Lung (tissue), 12 donors: ENCODE results near the gene PINLYP. TPM values are rescaled to one million over a fixed set of nuclear protein-coding genes. Genes with fewer than 3 reads are reported as not detected.
A peak's percentile ranks its signal among the peaks of the same experiment; 100 is the strongest.

Experiments
- ATAC-seq: fragments of 200-7000 bp; cut with Tn5 transposase; one replicate; pipeline ENCODE4 v1.9.1; 2020; ENCODE audit warnings: moderate number of reproducible peaks; ENCODE audit not compliant: insufficient read depth, low FRiP score
- DNase-seq, 3 donors: peaks; one replicate each; pipeline ENCODE4 v3.0.0-alpha.2; 2013 to 2017
- H3K27ac ChIP-seq, 2 donors: one replicate each; pipeline ENCODE4 v1.5.1; 2013; ENCODE audit warnings: mild to moderate bottlenecking in 2 of 2, moderate library complexity in 2 of 2, control low read depth in 1 of 2, inconsistent platforms in 1 of 2, low read depth in 1 of 2, low read length in 1 of 2
- H3K27me3 ChIP-seq, 3 donors: one replicate each; pipeline ENCODE4 v1.5.1; 2013; ENCODE audit warnings: low read length in 2 of 3; ENCODE audit not compliant: control insufficient read depth in 3 of 3, insufficient read depth in 3 of 3
- H3K36me3 ChIP-seq, 4 donors: one replicate each; pipeline ENCODE4 v1.5.1; 2013; ENCODE audit warnings: low read length in 4 of 4, mild to moderate bottlenecking in 1 of 4, moderate library complexity in 1 of 4; ENCODE audit not compliant: control insufficient read depth in 4 of 4, insufficient read depth in 4 of 4
- H3K4me1 ChIP-seq, 5 donors: one replicate each; pipeline ENCODE4 v1.5.1; 2013; ENCODE audit warnings: low read length in 5 of 5, mild to moderate bottlenecking in 2 of 5, moderate library complexity in 1 of 5; ENCODE audit not compliant: control insufficient read depth in 5 of 5, insufficient read depth in 5 of 5
- H3K4me3 ChIP-seq: one replicate; pipeline ENCODE4 v1.5.1; 2013; ENCODE audit warnings: mild to moderate bottlenecking, control low read depth, moderate library complexity
- H3K9ac ChIP-seq, 2 donors: one replicate each; pipeline ENCODE4 v1.5.1; 2013; ENCODE audit warnings: low read length in 2 of 2, control low read depth in 1 of 2; ENCODE audit not compliant: insufficient read depth in 1 of 2
- H3K9me3 ChIP-seq, 4 donors: one replicate each; pipeline ENCODE4 v1.5.1; 2013; ENCODE audit warnings: low read length in 3 of 4, mild to moderate bottlenecking in 1 of 4, moderate library complexity in 1 of 4; ENCODE audit not compliant: control insufficient read depth in 4 of 4, insufficient read depth in 3 of 4
- WGBS, 2 donors: extraction: QIAGEN DNeasy Blood & Tissue Kit; methylation state at CpG; one replicate each; pipeline ENCODE4 v1.1.7; 2013; 5-methylcytosine and 5-hydroxymethylcytosine counted together
- polyA plus RNA-seq, 2 donors: library from polyadenylated mRNA; stranded (reverse); fragments of 200-250 nt; gene quantifications; one replicate each; pipeline ENCODE4 v1.2.1, GENCODE V29; 2013
- total RNA-seq, 2 donors: library from RNA; depleted of rRNA in 1 of 2; stranded (reverse); fragments of >200 nt in 1 of 2; gene quantifications; one replicate each; pipeline ENCODE4 v1.2.1, GENCODE V29; 2014 to 2021
- TF ChIP-seq, protein P1 (sequence below): IDR thresholded peaks from 2 replicates; pipeline ENCODE4 v1.5.1; 2012; ENCODE audit warnings: mild to moderate bottlenecking; ENCODE audit errors: control extremely low read depth, extremely low read depth
- donor health status: control.
- donor health status: control.
- donor health status: Bipolar disorder and iron deficiency.
- donor health status: healthy.
- donor health status: DM: yes; HTN: yes; CAD: no.

The PINLYP gene
- total and polyA plus RNA-seq, 4 donors: 6.1 to 14.2 (median 8.4) TPM

DNA sequence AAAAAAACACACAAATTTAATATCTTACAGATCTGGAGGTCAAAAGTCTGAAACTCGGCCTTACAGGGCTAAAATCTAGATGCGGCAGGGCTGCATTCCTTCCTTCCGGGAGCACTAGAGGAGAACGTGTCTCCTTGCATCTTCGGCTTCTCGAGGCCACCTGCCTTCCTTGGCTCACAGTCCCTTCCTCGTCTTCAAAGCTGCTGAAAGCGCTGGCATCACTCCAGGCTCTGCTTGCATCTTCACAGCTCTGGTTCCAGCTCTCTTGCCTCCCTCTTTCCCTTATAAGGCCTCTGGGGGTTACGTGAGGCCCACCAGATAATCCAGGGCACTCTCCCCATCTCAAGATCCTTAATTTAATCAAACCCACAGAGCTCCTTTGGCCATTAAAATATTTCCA lies 10.8 kb upstream of the PINLYP start:
- TF ChIP-seq, protein P1, sequence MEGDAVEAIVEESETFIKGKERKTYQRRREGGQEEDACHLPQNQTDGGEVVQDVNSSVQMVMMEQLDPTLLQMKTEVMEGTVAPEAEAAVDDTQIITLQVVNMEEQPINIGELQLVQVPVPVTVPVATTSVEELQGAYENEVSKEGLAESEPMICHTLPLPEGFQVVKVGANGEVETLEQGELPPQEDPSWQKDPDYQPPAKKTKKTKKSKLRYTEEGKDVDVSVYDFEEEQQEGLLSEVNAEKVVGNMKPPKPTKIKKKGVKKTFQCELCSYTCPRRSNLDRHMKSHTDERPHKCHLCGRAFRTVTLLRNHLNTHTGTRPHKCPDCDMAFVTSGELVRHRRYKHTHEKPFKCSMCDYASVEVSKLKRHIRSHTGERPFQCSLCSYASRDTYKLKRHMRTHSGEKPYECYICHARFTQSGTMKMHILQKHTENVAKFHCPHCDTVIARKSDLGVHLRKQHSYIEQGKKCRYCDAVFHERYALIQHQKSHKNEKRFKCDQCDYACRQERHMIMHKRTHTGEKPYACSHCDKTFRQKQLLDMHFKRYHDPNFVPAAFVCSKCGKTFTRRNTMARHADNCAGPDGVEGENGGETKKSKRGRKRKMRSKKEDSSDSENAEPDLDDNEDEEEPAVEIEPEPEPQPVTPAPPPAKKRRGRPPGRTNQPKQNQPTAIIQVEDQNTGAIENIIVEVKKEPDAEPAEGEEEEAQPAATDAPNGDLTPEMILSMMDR: no peak
- ATAC-seq (no peak), DNase-seq (no peak)
- WGBS, 2 donors: 54 to 73% methylated on average over 9 of the region's 9 CpGs
- Histone ChIP-seq H3K36me3 (peaks cover 0 to 20% (median 10%) of the 10 kb centered on the region in 4 donors), H3K9ac (no peak overlapping the region), H3K27me3 (no peaks in the 10 kb centered on the region), H3K4me1 (peaks cover 0 to 13% (median 0%) of the 10 kb centered on the region in 5 donors), H3K4me3 (no peak overlapping the region), H3K27ac (no peak overlapping the region), H3K9me3 (no peaks in the 10 kb centered on the region)

DNA sequence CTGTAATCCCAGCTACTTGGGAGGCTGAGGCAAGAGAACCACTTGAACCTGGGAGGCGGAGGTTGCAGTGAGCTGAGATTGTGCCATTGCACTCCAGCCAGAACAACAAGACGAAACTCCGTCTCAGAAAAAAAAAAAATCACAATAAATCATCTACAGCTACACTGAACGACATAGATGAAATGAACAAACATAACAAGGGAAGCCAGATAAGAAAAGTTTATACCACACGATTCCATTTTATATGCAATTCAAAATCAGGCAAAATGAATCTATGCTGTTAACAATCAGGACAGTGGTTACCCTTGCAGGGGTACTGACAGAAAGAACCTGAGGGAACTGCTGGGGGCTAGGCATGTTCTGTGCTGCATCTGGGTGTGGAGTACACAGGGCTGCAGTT lies 5.9 kb upstream of the PINLYP start:
- no peak overlapping the region for H3K27ac ChIP-seq
- TF ChIP-seq, protein P1: no peak
- H3K36me3 ChIP-seq: peaks cover 0 to 3% (median 1%) of the 10 kb centered on the region in 4 donors
- H3K9me3 ChIP-seq: no peaks in the 10 kb centered on the region
- no peak overlapping the region for H3K4me3 ChIP-seq
- DNase-seq (no peak), ATAC-seq (no peak)
- 66 to 70% methylated on average over 5 of the region's 5 CpGs for WGBS, 2 donors
- H3K4me1 ChIP-seq: peaks cover 0 to 5% (median 4%) of the 10 kb centered on the region in 5 donors
- no peaks in the 10 kb centered on the region for H3K27me3 ChIP-seq
- no peak overlapping the region for H3K9ac ChIP-seq

DNA sequence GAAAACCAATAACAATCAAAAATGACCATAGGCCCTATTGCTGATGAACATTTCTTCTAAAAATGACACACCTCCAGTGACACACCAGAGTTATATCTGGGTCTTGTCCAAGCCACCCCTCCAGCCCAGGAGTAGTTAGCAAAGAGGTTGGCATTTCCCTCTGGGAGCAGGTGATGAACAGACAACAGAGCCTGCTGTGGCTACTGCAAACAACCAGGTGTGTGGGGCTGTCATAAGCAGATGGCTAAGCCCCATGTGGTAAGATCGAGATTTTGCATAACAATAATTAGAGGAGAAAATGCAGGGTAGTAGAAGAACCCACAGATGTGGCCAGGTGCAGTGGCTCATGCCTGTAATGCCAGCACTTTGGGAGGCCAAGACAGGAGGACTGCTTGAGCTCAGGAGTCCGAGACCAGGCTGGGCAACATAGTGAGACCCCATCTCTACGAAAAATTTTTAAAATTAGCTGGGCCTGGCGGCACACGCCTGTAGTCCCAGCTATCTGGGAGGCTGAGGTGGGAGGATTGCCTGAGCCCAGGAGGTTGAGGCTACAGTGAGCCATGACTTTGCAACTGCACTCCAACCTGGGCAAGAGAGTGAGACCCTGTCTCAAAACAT lies 5.3 kb upstream of the PINLYP start:
- TF ChIP-seq, protein P1: no peak
- Histone ChIP-seq H3K4me3 (no peak overlapping the region), H3K9me3 (no peaks in the 10 kb centered on the region), H3K36me3 (peaks cover 0 to 3% (median 1%) of the 10 kb centered on the region in 4 donors), H3K4me1 (peaks cover 0 to 9% (median 6%) of the 10 kb centered on the region in 5 donors), H3K9ac (no peak overlapping the region), H3K27me3 (no peaks in the 10 kb centered on the region), H3K27ac (peak overlapping the region in 1 of 2 donors; percentile 61)
- 85 to 91% methylated on average over 5 of the region's 5 CpGs for WGBS, 2 donors
- no peak for DNase-seq
- ATAC-seq: no peak
